HepG2 (cell line): ENCODE data around the gene CSH1. TPM values are rescaled to one million over a fixed set of nuclear protein-coding genes. Genes with fewer than 3 reads are reported as not detected.

Experiments used
- ATAC-seq: fragments of 200-7000 bp; cut with Tn5 transposase; 3 replicates; pipeline ENCODE4 v1.9.1; 2020; ENCODE audit warnings: mild to moderate bottlenecking, moderate library complexity
- BruUV-seq: library from RNA; stranded (reverse); fragments of 400-500 nt; replicated peaks from 2 replicates; lab custom pipeline; 2021; lab: Mats Ljungman, UMichigan
- CTCF ChIA-PET: fragments of 300-600 bp; formaldehyde crosslinking; extraction: SDS; loops from one replicate; lab custom pipeline; 2021; ENCODE audit warnings: low total read pairs, inconsistent platforms, low intra/inter-chr PET ratio; lab: Yijun Ruan, JAX
- POLR2A ChIA-PET: fragments of 350-600 bp; sonication (Branson Sonifier 250); formaldehyde crosslinking; loops from one replicate; lab custom pipeline; 2020; ENCODE audit warnings: antibody characterized with exemption, inconsistent platforms; lab: Yijun Ruan, JAX
- DNase-seq: peaks from one replicate; pipeline ENCODE4 v3.0.0-alpha.2; 2015; ENCODE audit warnings: low spot score
- FAIRE-seq: peaks from 3 replicates; lab custom pipeline; 2011; peaks lifted over from hg19 to GRCh38; lab: Jason Lieb, UNC
- H2AFZ ChIP-seq: one replicate; pipeline ENCODE4 v1.6.1; 2011; ENCODE audit warnings: low read length, inconsistent platforms
- H3K27ac ChIP-seq: fragments of 300-600 bp; 3 replicates; pipeline ENCODE4 v1.8.0; 2011; ENCODE audit warnings: mixed run types, mild to moderate bottlenecking, mixed read lengths, low read length, inconsistent platforms; ENCODE audit not compliant: insufficient read depth; ENCODE audit errors: extremely low read length
- H3K27me3 ChIP-seq, 2 experiments: fragments of 200-600 bp in 1 of 2; 2 replicates in 1 of 2; 3 replicates in 1 of 2; pipeline versions ENCODE4 v1.6.0 to v1.8.0; 2011; ENCODE audit warnings: low read length in 2 of 2, mild to moderate bottlenecking in 2 of 2, moderate library complexity in 2 of 2, inconsistent platforms in 1 of 2; ENCODE audit not compliant: insufficient read depth in 2 of 2, control insufficient read depth in 1 of 2
- H3K36me3 ChIP-seq, 2 experiments: fragments of 200-600 bp in 1 of 2; replicated peaks in 1 of 2; 2 replicates in 1 of 2; 3 replicates in 1 of 2; pipeline versions ENCODE4 v1.5.1 to v1.8.0; 2011; ENCODE audit warnings: low read length in 2 of 2, inconsistent platforms in 1 of 2; ENCODE audit not compliant: insufficient read depth in 2 of 2, control insufficient read depth in 1 of 2
- H3K4me1 ChIP-seq: 2 replicates; pipeline ENCODE4 v1.5.1; 2012; ENCODE audit warnings: low read length, inconsistent platforms; ENCODE audit not compliant: insufficient read depth
- H3K4me2 ChIP-seq: 2 replicates; pipeline ENCODE4 v1.6.0; 2011; ENCODE audit warnings: low read depth, low read length, inconsistent platforms
- H3K4me3 ChIP-seq, 3 experiments: fragments of 200-600 bp in 1 of 3; sonication (generic), shearing (Covaris generic) in 1 of 3; replicated peaks in 1 of 3; 2 replicates each; pipeline ENCODE4 v1.5.1; 2011 to 2016; ENCODE audit warnings: low read length in 3 of 3, inconsistent platforms in 2 of 3, low read depth in 2 of 3, mild to moderate bottlenecking in 2 of 3, control low read depth in 1 of 3, mixed read lengths in 1 of 3; ENCODE audit not compliant: insufficient read depth in 1 of 3
- H3K79me2 ChIP-seq: one replicate; pipeline ENCODE4 v1.6.1; 2011; ENCODE audit warnings: low read length, inconsistent platforms; ENCODE audit not compliant: insufficient read depth
- H3K9ac ChIP-seq: 2 replicates; pipeline ENCODE4 v1.6.0; 2011; ENCODE audit warnings: mild to moderate bottlenecking, low read depth, low read length, inconsistent platforms; ENCODE audit not compliant: insufficient read depth
- H3K9me3 ChIP-seq: 2 replicates; pipeline ENCODE4 v1.5.1; 2012; ENCODE audit warnings: mild to moderate bottlenecking, low read length
- H4K20me1 ChIP-seq: 2 replicates; pipeline ENCODE4 v1.6.0; 2011; ENCODE audit warnings: inconsistent platforms, mild to moderate bottlenecking, low read length, moderate library complexity; ENCODE audit not compliant: insufficient read depth
- CREM ChIP-seq, 2 experiments: sonication (generic) in 1 of 2; formaldehyde crosslinking in 1 of 2; IDR thresholded peaks; 2 replicates each; pipeline versions ENCODE4 v1.4.0 to v1.6.1; 2016 to 2020; ENCODE audit warnings: antibody characterized with exemption in 1 of 2, mild to moderate bottlenecking in 1 of 2, missing genetic modification reagents in 1 of 2
- GMEB2 ChIP-seq: IDR thresholded peaks from 2 replicates; pipeline ENCODE4 v1.6.1; 2016; ENCODE audit warnings: missing biosample characterization, missing genetic modification reagents, low read depth
- ISL2 ChIP-seq: sonication (generic); formaldehyde crosslinking; IDR thresholded peaks from 2 replicates; pipeline ENCODE4 v1.5.0; 2020; ENCODE audit warnings: missing genetic modification reagents
- PREB ChIP-seq: sonication (generic); formaldehyde crosslinking; IDR thresholded peaks from 2 replicates; pipeline ENCODE4 v1.4.0; 2020; ENCODE audit warnings: missing genetic modification reagents
- PRMT3 ChIP-seq: sonication (generic); formaldehyde crosslinking; IDR thresholded peaks from 2 replicates; pipeline ENCODE4 v1.8.1; 2022; ENCODE audit warnings: low read depth, mild to moderate bottlenecking, moderate library complexity, missing genetic modification reagents, borderline replicate concordance
- ZKSCAN5 ChIP-seq: sonication (generic); formaldehyde crosslinking; IDR thresholded peaks from 2 replicates; pipeline ENCODE4 v1.5.1; 2020; ENCODE audit warnings: mild to moderate bottlenecking, missing genetic modification reagents
- ZNF138 ChIP-seq: sonication (generic); formaldehyde crosslinking; IDR thresholded peaks from 2 replicates; pipeline ENCODE4 v1.5.0; 2020; ENCODE audit warnings: mild to moderate bottlenecking, low read depth, missing genetic modification reagents
- ZNF256 ChIP-seq: sonication (generic); formaldehyde crosslinking; conservative IDR thresholded peaks from 2 replicates; pipeline ENCODE4 v1.4.0; 2020; ENCODE audit warnings: missing genetic modification reagents
- ZNF3 ChIP-seq: IDR thresholded peaks from 2 replicates; pipeline ENCODE4 v1.7.0; 2017; ENCODE audit warnings: inconsistent platforms
- ZNF430 ChIP-seq: sonication (generic); formaldehyde crosslinking; IDR thresholded peaks from 2 replicates; pipeline ENCODE4 v1.9.0; 2021; ENCODE audit warnings: mild to moderate bottlenecking, missing genetic modification reagents
- ZNF768 ChIP-seq: sonication (generic); formaldehyde crosslinking; IDR thresholded peaks from 2 replicates; pipeline ENCODE4 v1.4.0; 2020; ENCODE audit warnings: missing genetic modification reagents
- WGBS: methylation state at CpG from one replicate; pipeline ENCODE4 v1.1.6; 2017; ENCODE audit warnings: low lambda C conversion rate; 5-methylcytosine and 5-hydroxymethylcytosine counted together
- in situ Hi-C: cut with HindIII; loops from 2 replicates; pipeline ENCODE4 v1.10.0; 2017; ENCODE audit warnings: low pct_unique_long_range_greater_than_20kb; ENCODE audit not compliant: extremely low pct_ligation_motif_present
- intact Hi-C: fragments of 100-400 bp; cut with micrococcal nuclease; formaldehyde crosslinking; loops from one replicate; pipeline ENCODE4 v1.10.0; 2022; ENCODE audit not compliant: unreplicated experiment
- polyA plus RNA-seq, 8 experiments: library from polyadenylated mRNA; depleted of rRNA in 3 of 8; stranded (reverse) in 7 of 8; unstranded in 1 of 8; fragments of >200 nt; fragmentation: Illumina TruSeq in 4 of 8; extraction: Trizol in 4 of 8; gene quantifications; 2 replicates each; pipeline versions ENCODE4 v1.2.1 to v1.2.3, GENCODE V29; 2011 to 2016; ENCODE audit warnings: low read depth in 4 of 8, missing spikeins in 1 of 8, mixed read lengths in 1 of 8; ENCODE audit not compliant: insufficient read depth in 1 of 8
- total RNA-seq, 5 experiments: library from RNA; depleted of rRNA; stranded (reverse); fragments of >200 nt; fragmentation: Illumina TruSeq; extraction: Trizol; gene quantifications; 2 replicates each; pipeline ENCODE4 v1.2.3, GENCODE V29; 2016; ENCODE audit warnings: low read depth in 1 of 5
- TF ChIP-seq, protein P1 (sequence below): sonication (generic); formaldehyde crosslinking; IDR thresholded peaks from 2 replicates; pipeline ENCODE4 v1.5.0; 2020; ENCODE audit warnings: missing genetic modification reagents, mild to moderate bottlenecking, borderline replicate concordance
- TF ChIP-seq, protein P2 (sequence below): sonication (generic); formaldehyde crosslinking; IDR thresholded peaks from 2 replicates; pipeline ENCODE4 v1.4.0; 2020; ENCODE audit warnings: missing genetic modification reagents

Gene CSH1
- total and polyA plus RNA-seq, 2 of the 13 experiments (the other 11 are each of a cell fraction or from before 2014, with no cell fraction given) = not detected

- TF ChIP-seq PREB (CRISPR knock-in tag) = no peak
- TF ChIP-seq, protein P1, sequence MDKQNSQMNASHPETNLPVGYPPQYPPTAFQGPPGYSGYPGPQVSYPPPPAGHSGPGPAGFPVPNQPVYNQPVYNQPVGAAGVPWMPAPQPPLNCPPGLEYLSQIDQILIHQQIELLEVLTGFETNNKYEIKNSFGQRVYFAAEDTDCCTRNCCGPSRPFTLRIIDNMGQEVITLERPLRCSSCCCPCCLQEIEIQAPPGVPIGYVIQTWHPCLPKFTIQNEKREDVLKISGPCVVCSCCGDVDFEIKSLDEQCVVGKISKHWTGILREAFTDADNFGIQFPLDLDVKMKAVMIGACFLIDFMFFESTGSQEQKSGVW = no peak
These were observed 15.3 kb upstream of the CSH1 start (continued) for GRCh38 chr17:63911657-63912100.

- Histone ChIP-seq H3K9ac (no peak within 1 kb of the TSS), H3K9me3 (no peaks in the 10 kb centered on the region), H4K20me1 (no peaks in the 10 kb centered on the region), H2AFZ (no peak within 1 kb of the TSS), H3K4me1 (peaks cover 10% of the 10 kb centered on the region), H3K27me3 (peaks cover 4 to 47% of the 10 kb centered on the region in 2 experiments; a peak in 4 of 5 replicates), H3K79me2 (no peaks in the 10 kb centered on the region), H3K27ac (no peak within 1 kb of the TSS), H3K4me2 (peak within 1 kb of the TSS; percentile 14; the same call in 1 of the 2 replicates), H3K4me3 (no peak within 1 kb of the TSS), H3K36me3 (no peaks in the 10 kb centered on the region)
- no peak for TF ChIP-seq ZNF3 (CRISPR knock-in tag)
- TF ChIP-seq ZNF138 (CRISPR knock-in tag) = no peak
- TF ChIP-seq CREM (IDR thresholded peaks at IDR 0.05) = no peak
- TF ChIP-seq CREM (CRISPR knock-in tag; IDR thresholded peaks at IDR 0.05) = no peak
- TF ChIP-seq ZKSCAN5 = no peak
- no peak for TF ChIP-seq ZNF430
- TF ChIP-seq ISL2 (CRISPR knock-in tag) = no peak
- no peak for TF ChIP-seq ZNF256 (CRISPR knock-in tag)
- TF ChIP-seq PRMT3 (CRISPR knock-in tag) = no peak
- TF ChIP-seq, protein P2, sequence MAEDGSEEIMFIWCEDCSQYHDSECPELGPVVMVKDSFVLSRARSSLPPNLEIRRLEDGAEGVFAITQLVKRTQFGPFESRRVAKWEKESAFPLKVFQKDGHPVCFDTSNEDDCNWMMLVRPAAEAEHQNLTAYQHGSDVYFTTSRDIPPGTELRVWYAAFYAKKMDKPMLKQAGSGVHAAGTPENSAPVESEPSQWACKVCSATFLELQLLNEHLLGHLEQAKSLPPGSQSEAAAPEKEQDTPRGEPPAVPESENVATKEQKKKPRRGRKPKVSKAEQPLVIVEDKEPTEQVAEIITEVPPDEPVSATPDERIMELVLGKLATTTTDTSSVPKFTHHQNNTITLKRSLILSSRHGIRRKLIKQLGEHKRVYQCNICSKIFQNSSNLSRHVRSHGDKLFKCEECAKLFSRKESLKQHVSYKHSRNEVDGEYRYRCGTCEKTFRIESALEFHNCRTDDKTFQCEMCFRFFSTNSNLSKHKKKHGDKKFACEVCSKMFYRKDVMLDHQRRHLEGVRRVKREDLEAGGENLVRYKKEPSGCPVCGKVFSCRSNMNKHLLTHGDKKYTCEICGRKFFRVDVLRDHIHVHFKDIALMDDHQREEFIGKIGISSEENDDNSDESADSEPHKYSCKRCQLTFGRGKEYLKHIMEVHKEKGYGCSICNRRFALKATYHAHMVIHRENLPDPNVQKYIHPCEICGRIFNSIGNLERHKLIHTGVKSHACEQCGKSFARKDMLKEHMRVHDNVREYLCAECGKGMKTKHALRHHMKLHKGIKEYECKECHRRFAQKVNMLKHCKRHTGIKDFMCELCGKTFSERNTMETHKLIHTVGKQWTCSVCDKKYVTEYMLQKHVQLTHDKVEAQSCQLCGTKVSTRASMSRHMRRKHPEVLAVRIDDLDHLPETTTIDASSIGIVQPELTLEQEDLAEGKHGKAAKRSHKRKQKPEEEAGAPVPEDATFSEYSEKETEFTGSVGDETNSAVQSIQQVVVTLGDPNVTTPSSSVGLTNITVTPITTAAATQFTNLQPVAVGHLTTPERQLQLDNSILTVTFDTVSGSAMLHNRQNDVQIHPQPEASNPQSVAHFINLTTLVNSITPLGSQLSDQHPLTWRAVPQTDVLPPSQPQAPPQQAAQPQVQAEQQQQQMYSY = no peak
- no peak for TF ChIP-seq ZNF768
- TF ChIP-seq GMEB2 = no peak
- intact Hi-C loops (loop anchor here (10.0 kb wide), 1 partner anchor 224 kb away; the partner anchor contains the start of gene ERN1), in situ Hi-C loops (loop anchor here (5.0 kb wide), 1 partner anchor 36 kb away; no protein-coding TSS in a partner anchor)
- CTCF ChIA-PET = interaction anchor here (1.1 to 2.2 kb wide), 4 partner anchors 35 to 115 kb away, joined by 6 to 10 read pairs (median 8); no protein-coding TSS in a partner anchor
- FAIRE-seq (no peak), DNase-seq (no peak), ATAC-seq (no peak)
- BruUV-seq = no TSS peak
- WGBS = 40% methylated on average over 15 of the region's 15 CpGs
- POLR2A ChIA-PET = interaction anchor here (1.7 kb wide), 1 partner anchor 137 kb away, joined by 5 read pairs; the partner anchor contains the start of genes CCDC47 and DDX42
These were observed 14.8 kb upstream of the CSH1 start, which contains the start of gene CSHL1 for GRCh38 chr17:63911041-63911635. CSHL1 (minus strand) TSS chr17:63911258; CDS start chr17:63911196, 62 bp downstream.
